H1 (cell line): ENCODE data around the gene SMARCB1. TPM values are rescaled to one million over a fixed set of nuclear protein-coding genes. Genes with fewer than 3 reads are reported as not detected.

Experiments
- BACH1 ChIP-seq: IDR thresholded peaks from 2 replicates; pipeline ENCODE4 v1.6.1; 2012; ENCODE audit warnings: low read length, improper control_type of control experiment
- CBX5 ChIP-seq: fragments of 300-800, 300-1000 bp; sonication (generic); IDR thresholded peaks from 2 replicates; pipeline ENCODE4 v1.7.1; 2016; ENCODE audit warnings: antibody characterized with exemption, low read length, low read depth
- CHD7 ChIP-seq: fragments of 300-600 bp; sonication (generic); IDR thresholded peaks from 2 replicates; pipeline ENCODE4 v1.7.1; 2012; ENCODE audit warnings: low read length, moderate library complexity, mild to moderate bottlenecking, inconsistent platforms; ENCODE audit not compliant: insufficient replicate concordance
- GTF2F1 ChIP-seq: IDR thresholded peaks from 2 replicates; pipeline ENCODE4 v1.6.1; 2012; ENCODE audit warnings: low read depth, low read length, improper control_type of control experiment, borderline replicate concordance
- JUN ChIP-seq: IDR thresholded peaks from 2 replicates; pipeline ENCODE4 v1.6.1; 2011; ENCODE audit warnings: low read depth, mild to moderate bottlenecking, improper control_type of control experiment, low read length
- KDM1A ChIP-seq: fragments of 200-600, 300-600 bp; sonication (generic); IDR thresholded peaks from 2 replicates; pipeline ENCODE4 v1.7.1; 2016; ENCODE audit warnings: mild to moderate bottlenecking, low read length, borderline replicate concordance
- KDM4A ChIP-seq: IDR thresholded peaks from one replicate; pipeline ENCODE4 v1.7.1; 2012; ENCODE audit warnings: low read depth, mild to moderate bottlenecking, moderate library complexity, low read length, inconsistent platforms; ENCODE audit not compliant: severe bottlenecking
- KDM5A ChIP-seq: fragments of 200-600 bp; IDR thresholded peaks from 2 replicates; pipeline ENCODE4 v1.7.1; 2012; ENCODE audit warnings: mild to moderate bottlenecking, low read length, inconsistent platforms, mixed read lengths
- POLR2A ChIP-seq, 2 experiments: IDR thresholded peaks; 1 replicate in 1 of 2; 2 replicates in 1 of 2; pipeline ENCODE4 v1.6.1; 2011; ENCODE audit warnings: low read depth in 2 of 2, low read length in 2 of 2, mild to moderate bottlenecking in 2 of 2; ENCODE audit errors: control extremely low read depth in 1 of 2
- POU5F1 ChIP-seq: IDR thresholded peaks from 2 replicates; pipeline ENCODE4 v1.6.1; 2011; ENCODE audit warnings: low read depth, mild to moderate bottlenecking, low read length, moderate library complexity
- SAP30 ChIP-seq: fragments of 300-600 bp; sonication (generic); IDR thresholded peaks from 2 replicates; pipeline ENCODE4 v1.7.1; 2012; ENCODE audit warnings: low read length, moderate library complexity, mild to moderate bottlenecking, inconsistent platforms; ENCODE audit not compliant: insufficient read depth, insufficient replicate concordance
- TBP ChIP-seq: IDR thresholded peaks from 2 replicates; pipeline ENCODE4 v1.6.1; 2011; ENCODE audit warnings: low read depth, low read length, improper control_type of control experiment
- TEAD4 ChIP-seq: IDR thresholded peaks from 2 replicates; pipeline ENCODE4 v1.6.1; 2012; ENCODE audit warnings: low read depth, low read length, inconsistent platforms, mixed read lengths
- polyA plus RNA-seq, 7 experiments: library from polyadenylated mRNA; depleted of rRNA in 3 of 7; stranded (reverse) in 5 of 7; unstranded in 2 of 7; fragments of >200 nt in 5 of 7; fragments of 200-250 nt in 2 of 7; gene quantifications; 1 replicate in 5 of 7; 2 replicates in 1 of 7; 4 replicates in 1 of 7; pipeline versions ENCODE4 v1.2.1 to v1.2.3, GENCODE V29; 2011 to 2013; ENCODE audit warnings: missing spikeins in 2 of 7, mixed read lengths in 2 of 7
- total RNA-seq: library from RNA; stranded (reverse); fragmentation: NEBNext Ultra II Directional; extraction: Animal tissue kit (Norgen Biotek cat#: 25700); gene quantifications from 2 replicates; pipeline ENCODE4 v1.2.1, GENCODE V29; 2021

Gene SMARCB1
- total and polyA plus RNA-seq, 2 of the 8 experiments (the other 6 are each of a cell fraction or from before 2014, with no cell fraction given) = 116 to 145 TPM

- TF ChIP-seq CHD7 (no peak), KDM5A (no peak), POLR2A (IDR thresholded peaks at IDR 0.05; ENCODE audit: control extremely low read depth in 1 of 2, low read depth in 2 of 2, low read length in 2 of 2) (no peak), JUN (no peak), KDM4A (no peak), POU5F1 (no peak), BACH1 (no peak), GTF2F1 (no peak), TEAD4 (no peak), TBP (no peak), KDM1A (no peak), CBX5 (no peak), SAP30 (no peak)
Observed at GRCh38 chr22:23806837-23807236, 20.1 kb downstream of the SMARCB1 start (continued).
